HG03095 (cell line): ENCODE results near the gene CYP2S1.
"Not testable (repeated sequence)": the region's sequence is repeated elsewhere in the genome, so short reads cannot be mapped to it uniquely, and the experiment has no call there.

ENCODE experiments used
- ATAC-seq: cut with Tn5 transposase; IDR thresholded peaks from one replicate; pipeline ENCODE4 v1.9.1; 2021; ENCODE audit warnings: moderate library complexity; ENCODE audit not compliant: unreplicated experiment

CYP2S1 gene, protein sequence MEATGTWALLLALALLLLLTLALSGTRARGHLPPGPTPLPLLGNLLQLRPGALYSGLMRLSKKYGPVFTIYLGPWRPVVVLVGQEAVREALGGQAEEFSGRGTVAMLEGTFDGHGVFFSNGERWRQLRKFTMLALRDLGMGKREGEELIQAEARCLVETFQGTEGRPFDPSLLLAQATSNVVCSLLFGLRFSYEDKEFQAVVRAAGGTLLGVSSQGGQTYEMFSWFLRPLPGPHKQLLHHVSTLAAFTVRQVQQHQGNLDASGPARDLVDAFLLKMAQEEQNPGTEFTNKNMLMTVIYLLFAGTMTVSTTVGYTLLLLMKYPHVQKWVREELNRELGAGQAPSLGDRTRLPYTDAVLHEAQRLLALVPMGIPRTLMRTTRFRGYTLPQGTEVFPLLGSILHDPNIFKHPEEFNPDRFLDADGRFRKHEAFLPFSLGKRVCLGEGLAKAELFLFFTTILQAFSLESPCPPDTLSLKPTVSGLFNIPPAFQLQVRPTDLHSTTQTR

DNA sequence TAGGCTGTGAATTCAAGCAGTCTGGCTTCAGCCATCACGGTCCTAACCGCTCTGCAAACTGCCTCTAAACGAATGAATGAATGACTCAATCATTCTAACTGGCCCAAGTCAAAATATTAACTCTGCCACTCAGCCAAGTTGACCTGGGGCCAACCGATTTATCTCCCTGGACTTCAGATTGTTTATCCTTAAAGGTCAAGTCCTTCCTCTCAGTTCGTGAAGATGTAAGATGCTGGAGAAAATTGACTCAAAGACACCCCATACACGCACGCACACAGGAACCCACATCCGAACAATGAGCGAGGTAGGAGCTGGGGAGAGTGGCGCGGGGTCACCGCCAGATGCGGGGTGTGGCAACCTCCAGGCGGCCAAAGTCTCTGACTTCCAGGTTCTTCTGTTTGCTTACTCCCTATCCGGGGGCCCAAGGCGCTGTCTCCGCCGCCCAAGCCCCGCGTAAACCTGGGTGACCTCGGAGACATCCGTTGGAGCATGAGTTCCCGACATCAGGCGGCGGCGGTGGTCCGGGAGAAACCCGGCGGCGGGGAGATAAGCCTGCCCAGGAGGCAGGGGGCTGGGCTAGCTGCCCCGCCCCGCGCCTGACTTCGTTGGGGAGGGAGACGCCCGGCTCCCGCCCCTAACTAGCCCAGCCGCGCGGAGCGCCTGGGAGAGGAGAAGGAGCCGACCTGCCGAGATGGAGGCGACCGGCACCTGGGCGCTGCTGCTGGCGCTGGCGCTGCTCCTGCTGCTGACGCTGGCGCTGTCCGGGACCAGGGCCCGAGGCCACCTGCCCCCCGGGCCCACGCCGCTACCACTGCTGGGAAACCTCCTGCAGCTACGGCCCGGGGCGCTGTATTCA lies at the start of gene CYP2S1:
TSS of gene CYP2S1 (plus strand) at position 646 of the 856 bp plus-strand sequence. CDS start at position 692, 46 bp downstream.
- ATAC-seq: no peak

GRCh38 chr19:41144403-41144802 lies 48.6 kb upstream of the CYP2S1 start:
- no peak for ATAC-seq

GRCh38 chr19:41149831-41150230 lies 43.2 kb upstream of the CYP2S1 start:
- ATAC-seq: no peak

DNA sequence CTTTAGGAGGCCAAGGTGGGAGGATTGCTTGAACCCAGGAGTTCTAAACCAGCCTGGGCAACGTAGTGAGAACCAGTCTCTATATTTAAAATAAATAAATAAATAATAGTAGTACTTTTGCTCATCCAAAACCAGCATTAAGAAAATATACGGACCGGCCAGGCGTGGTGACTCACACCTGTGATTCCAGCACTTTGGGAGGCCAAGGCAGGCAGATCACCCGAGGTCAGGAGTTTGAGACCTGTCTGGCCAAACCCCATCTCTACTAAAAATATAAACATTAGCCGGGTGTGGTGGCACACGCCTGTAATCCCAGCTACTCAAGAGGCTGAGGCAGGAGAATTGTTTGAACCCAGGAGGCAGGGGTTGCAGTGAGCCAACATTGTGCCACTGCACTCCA lies 42.0 kb upstream of the CYP2S1 start:
- ATAC-seq: not testable (repeated sequence)

DNA sequence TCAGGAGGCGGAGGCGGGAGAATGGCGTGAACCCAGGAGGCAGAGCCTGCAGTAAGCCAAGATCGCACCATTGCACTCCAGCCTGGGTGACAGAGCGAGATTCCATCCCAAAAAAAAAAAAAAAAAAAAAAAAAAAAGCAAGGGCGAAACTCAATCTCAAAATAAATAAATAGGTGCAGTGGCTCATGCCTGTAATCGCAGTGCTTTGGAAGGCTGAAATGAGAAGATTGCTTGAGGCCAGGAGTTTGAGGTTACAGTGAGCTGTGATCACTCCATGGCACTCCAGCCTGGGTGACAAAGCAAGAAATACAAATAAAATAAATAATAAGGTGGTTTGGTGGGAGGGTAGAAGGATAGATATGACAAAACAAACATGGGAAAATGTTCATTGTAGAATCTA lies 39.0 kb upstream of the CYP2S1 start:
- no peak for ATAC-seq

DNA sequence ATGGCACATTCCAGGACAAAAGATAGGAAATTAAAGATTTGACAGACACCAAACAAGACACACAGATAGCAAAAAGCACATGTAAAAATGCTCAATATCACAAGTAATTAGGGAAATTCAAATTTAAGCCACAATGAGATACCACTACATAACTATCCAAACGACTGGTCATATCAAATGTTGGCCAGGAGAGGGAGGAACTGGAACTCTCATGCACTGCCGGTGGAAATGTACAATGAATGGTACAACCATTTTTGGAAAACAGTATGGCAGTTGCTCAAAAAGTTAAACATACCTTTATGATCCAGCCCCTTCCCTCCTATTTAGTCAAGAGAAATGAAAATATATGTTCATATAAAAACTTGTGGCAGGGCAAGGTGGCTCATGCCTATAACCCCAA lies 36.8 kb upstream of the CYP2S1 start:
- ATAC-seq: no peak

- ATAC-seq: no peak
These were observed 33.1 kb upstream of the CYP2S1 start for GRCh38 chr19:41159881-41160280.

DNA sequence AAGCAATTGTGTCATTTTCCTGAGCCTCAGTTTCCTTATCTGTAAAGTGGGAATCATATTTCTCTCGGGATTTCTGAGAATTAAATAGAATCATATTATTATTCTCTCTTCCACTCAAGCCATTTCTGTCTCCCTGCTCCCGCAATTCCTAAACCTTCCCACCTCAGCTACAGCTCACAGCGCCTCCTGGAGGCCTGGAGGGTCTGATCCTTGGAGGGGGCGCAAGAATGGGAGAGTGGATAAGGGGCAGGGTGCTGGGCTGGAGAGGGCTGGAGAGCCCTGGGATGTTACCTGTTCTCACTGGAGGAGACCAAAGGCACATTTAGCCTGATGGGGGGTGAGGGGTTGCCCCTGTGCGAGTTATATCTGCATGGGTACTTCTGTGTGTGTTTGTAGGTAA lies 31.1 kb upstream of the CYP2S1 start:
- no peak for ATAC-seq

- no peak for ATAC-seq
These were observed 25.8 kb upstream of the CYP2S1 start for GRCh38 chr19:41166944-41167804.

DNA sequence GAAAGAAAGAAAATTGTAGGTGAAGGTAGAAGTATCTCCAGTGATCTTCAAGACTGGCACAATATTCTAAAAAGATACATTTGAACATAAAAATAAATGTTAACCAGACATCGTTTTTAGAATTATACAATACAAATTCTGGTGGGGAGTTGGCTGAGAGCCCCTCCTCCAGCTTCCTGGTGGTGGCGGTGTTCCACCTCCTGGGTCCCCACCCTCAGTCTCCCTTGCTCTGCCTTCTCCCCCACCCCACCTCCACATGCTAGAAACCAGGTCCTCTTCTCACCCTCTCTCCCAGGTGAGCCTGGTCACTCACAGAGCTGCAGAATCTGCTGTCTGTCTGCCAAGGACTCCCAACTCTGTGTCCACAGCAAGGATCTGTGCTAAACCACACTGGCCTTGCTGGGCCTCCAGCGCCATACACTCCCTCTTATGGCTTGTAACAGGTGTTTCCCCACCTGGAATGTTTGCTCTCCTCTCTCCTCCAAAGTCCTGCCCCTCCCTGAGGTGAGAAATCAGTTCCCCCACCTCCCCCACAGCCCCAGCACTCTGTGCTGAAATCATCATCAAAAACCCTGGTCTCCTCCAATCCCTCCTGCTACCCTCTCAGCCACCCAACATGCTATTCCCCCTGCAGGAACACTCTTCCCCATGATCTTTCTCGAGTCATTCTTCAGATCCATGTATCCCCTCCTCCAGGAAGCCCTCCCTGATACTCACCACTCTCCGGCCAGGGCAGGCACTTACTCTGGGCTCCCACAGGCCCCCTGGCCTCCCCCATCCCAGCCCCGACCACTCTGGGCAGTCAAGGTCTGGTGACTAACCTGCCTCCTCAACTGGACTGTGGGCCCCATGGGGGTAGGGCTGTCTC lies 20.5 kb upstream of the CYP2S1 start:
- ATAC-seq: no peak

- ATAC-seq: no peak
These were observed 18.6 kb upstream of the CYP2S1 start for GRCh38 chr19:41174297-41174928.

DNA sequence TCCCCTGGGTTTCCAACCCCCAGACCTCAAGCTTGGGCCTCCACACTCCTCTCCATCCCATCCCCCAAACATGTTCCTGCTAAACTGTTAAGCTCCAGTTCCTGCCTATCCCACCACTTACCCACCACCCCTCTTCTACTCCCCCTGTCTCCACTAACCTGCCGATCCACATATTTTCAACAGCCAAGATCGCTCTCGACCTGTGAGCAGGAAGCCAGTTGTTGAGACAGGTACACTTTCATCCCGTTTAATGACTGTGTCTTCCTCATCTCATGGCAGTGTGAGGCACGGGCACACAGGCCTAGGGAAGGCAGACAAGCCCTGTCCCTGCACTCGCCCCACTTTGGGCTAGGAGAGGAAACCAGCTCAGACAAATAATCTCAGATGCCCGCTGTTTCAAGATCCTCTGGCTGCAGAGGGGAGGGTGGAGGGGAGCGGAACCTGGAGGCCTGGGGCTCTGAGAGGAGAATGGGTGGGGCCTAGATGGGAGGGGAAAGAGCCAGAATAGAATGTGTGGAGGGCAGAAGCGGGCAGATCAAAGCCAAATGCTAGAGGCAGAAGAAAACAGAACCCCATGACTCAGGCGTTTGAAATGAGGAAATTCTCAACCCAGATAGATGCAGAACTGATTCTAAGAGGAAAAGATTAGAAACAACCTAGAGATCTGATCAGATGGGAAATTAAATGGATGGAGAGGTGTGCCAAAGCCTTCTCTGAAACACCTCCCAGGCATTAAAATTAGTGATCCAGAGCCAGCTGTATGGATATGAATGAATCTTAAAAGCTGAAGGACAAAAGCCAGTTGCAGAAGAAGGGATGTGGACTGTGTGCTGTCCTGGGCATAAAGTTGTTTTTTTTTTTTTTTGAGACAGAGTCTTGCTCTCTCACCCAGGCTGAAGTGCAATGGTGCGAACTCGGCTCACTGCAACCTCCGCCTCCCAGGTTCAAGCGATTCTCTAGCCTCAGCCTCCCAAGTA lies 16.9 kb upstream of the CYP2S1 start:
- no peak for ATAC-seq

DNA sequence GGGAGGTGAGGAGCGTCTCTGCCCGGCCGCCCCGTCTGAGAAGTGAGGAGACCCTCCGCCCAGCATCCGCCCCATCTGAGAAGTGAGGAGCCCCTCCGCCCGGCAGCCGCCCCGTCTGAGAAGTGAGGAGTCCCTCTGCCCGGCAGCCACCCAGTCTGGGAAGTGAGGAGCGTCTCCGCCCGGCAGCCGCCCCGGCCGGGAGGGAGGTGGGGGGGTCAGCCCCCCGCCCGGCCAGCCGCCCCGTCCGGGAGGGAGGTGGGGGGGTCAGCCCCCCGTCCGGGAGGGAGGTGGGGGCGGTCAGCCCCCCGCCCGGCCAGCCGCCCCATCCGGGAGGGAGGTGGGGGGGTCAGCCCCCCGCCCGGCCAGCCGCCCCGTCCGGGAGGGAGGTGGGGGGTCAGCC lies 12.8 kb upstream of the CYP2S1 start:
- ATAC-seq: not testable (repeated sequence)

GRCh38 chr19:41186971-41187883 lies 5.8 kb upstream of the CYP2S1 start:
- no peak for ATAC-seq

- ATAC-seq: no peak
These were observed 5.1 kb upstream of the CYP2S1 start for GRCh38 chr19:41187884-41188279.

DNA sequence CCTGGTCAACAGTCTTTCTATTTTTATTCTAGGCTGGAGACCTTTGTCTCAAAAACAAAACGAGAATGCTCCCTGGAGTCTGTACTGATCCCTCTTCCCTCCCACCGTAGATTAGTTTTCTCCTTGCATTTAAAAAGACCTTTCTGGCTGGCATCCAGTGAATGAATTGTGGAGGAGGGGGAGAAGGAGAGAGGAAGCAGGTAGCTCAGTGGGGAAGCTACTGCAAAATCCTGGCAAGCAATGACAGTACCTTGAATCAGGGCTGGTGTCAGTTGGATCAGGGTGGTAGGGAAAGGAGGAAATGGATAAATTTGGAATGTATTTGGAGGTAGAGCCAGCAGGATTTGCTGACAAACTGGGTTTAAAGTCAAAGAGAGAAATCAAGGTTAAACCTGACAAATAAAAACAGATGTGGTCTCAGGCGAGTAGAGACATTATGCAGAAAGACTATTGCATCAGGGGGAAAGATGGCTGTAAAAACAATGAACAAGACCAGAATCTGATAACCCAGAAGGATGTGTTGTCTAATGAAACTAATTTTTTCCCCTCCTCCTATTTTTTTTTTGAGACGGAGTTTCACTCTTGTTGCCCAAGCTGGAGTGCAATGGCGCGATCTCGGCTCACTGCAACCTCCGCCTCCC lies 3.5 kb upstream of the CYP2S1 start:
- no peak for ATAC-seq
